Activated CD4-positive, alpha-beta T cell treated with anti-CD3 and anti-CD28 coated beads for 1 hour (primary cell): ENCODE results near the gene CMKLR1.

ENCODE experiments used
- DNase-seq: peaks from one replicate; pipeline ENCODE4 v3.0.0-alpha.2; 2020

The CMKLR1 gene

DNA sequence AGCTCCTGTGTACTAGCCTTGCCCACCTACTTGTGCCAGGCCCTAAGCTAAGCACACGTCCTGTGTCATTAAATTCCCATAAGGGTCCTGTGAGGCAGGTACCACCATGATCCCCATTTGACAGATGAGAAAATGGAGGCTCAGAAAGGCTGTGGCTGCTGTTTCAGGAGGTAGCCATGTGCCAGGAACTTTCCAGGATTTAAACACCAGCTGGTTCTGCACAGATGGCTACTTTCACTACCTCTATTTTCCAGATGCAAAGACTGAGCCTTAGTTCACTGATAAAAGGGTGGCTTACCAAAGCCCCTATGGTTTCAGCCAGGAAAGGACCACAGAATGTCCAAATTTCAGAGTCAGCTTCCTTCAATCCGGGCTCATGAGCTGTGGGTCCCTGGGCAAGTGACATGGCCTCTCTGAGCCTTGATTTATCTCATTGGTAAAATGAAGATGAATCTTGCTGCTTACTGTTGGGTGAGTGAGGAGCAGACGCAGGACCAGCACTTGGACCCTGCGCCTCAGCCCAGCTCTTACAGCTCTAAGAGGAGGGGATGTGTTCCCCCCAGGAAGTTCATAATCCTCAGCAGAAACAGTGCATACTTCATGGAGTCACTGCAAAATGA is 23.5 kb downstream of the CMKLR1 start:
- DNase-seq, result no peak

DNA sequence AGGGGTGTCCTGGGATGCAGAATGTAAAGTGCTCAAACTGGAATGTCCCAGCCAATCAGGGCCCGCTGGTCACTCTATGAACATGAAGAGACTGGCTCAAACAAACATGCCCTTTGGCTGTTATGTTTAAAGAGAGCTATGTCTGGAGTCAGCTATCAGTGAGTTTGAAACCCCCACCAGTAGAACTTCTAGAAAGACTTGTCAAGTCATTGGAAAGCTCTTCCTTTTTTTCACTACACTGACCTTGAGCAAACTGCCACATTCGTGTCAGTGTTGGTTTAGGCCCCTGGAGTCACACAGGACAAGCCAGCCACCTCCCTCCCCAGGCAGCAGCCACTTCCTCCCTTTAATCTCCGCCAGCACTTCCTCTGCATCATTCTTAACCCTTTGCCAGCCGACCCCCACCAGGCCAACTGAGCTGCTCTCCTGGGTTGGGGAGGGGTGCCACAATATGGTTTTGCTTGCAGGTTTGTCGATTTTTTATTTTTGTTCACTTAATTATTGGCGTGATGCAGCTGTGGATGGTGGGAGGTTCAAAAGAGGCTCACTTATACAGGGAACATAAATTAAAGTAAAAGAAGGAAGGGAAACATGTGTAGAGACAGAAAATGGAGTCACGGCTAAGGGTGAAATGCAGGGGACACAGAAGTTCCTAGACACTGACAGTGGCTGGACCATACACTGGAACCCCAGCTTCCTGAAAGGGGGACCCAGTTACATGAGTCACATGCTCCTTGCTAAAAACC is 25.3 kb downstream of the CMKLR1 start:
- DNase-seq, result no peak

DNA sequence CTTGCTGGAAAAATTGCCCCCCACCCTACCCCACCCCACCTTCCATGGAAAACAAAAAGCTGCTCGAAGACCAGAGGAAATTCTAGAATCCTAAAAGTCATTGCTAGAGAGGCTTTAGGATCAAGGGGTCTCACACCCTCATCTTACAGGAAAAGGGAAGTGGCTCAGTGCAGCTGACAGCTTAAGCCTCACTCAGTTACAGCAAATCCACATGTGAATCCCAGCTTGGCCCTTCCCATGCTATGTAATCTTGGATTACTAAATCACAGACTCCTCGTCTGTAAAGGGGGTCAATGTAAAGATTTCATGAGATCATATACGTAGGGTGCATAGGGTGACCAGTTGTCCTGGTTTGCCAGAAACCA is 25.9 kb downstream of the CMKLR1 start:
- DNase-seq, result no peak

DNA sequence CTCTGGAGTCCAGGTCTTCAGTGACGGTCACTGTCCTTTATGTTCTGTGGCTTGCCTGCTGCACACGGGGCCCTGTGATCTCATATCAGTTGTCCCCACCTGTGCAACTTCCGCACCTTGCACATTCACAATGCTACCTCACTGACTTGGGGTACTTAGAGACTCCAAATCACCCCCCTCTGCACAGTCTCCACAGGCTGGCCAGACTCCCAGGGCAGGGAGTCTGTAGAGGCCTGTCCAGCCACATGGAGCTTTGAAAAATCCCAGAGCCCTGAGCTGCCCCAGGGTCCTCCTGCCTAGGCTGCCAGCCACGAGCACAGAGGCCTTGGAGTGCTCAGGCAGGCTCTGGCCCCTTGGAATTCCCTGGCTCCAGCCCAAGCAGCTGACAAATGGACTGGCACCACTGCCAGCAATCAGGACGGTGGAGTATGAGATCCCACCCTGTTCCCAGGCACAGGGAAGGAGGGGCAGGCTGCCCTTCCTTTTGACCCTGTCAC is 26.4 kb downstream of the CMKLR1 start:
- DNase-seq, result no peak

DNA sequence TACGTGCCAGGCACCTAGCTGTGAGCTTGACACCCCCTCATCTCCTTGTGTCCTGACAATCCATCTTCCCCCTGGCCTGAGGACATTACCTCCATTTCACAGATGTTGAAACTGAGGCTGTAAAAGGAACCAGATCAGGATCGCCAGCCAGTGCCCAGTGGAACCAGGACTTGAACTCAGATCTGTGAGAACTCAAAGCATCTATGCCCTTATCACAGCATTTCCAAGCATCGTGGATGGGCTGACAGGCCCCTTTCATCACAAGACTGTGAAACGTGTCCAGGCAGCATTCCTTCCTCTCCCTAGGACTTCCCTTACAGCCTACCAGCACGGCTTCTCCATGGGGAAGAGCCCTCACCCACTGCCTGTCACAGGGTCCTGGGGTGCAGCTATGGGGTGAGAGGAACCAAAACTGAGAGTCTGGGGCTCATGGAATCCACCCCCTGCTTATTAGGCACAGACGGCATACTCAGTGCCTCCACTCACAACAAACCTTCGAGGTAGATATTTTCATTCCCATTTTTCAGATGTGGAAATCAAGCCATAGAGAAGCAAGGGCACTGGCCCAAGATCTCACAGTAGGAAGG is 26.9 kb downstream of the CMKLR1 start:
- DNase-seq, result no peak

DNA sequence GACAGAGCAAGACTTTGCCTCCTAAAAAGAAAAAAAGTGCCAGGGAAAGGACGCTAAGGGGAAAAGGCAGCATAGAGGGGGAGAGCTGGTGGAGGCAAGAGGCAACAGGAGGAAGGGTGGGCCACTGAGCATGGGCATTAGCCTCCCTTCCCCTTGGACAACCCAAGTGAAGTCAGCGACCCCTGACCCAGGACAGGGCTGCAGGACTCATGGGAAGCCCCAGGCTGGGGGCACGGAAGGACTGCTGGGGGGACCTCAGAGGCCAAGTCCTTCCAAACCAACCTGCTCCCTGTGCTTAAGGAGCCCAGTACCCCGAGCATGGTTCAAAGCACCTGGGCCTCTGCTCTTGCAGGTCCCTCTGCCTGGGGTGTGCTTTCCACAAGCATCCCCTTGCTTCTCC is 27.5 kb downstream of the CMKLR1 start:
- DNase-seq, result no peak

DNA sequence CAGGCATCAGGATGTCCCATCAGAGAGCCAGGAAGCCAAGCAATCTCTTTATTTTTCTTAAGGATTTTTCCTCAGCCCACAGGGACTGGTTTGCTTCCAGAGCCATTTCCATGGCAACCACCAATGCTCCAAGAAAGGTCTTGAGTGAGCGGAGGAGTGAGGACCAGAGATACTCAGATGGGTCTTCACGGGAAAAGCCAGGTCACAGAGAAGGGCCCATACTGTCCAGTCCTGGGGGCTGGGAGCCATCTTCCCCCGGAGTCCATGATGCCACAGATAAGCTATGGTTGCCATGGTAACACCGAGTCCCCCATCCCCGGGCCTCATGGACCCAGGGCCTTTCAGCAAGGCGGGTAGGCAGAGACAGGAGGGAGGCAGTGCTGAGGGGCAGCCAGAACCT is 28.6 kb downstream of the CMKLR1 start:
- DNase-seq, result no peak

DNA sequence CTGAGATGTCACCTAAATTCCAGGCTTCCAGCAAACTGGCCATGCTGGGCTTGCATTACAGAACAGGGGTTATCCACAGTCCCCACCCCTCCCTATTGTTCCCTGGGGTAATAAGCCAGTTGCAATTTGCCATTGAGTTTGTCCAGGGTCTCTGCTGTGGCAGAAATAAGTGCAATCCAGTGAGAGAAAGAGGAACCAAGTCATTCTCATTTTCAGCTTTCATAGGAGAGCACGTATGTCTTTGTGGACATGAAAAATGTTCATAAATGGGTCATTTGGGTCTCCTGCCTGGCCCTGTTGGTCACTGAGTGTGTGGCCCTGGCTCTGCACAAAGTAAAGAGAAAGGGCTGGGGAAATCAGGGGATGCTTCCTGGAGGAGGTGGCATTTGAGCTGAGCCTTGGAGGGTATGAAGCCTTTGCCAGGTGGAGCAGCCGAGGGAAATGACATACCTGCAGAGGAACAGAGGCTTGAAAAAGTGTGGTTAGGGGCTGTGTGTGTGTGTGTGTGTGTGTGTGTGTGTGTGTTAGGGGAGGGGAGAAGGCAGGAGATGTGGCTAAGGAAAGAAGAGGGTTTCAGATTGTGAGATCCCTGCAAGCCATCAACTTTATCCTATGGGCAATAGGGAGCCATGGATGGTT is 29.3 kb downstream of the CMKLR1 start:
- DNase-seq, result no peak

DNA sequence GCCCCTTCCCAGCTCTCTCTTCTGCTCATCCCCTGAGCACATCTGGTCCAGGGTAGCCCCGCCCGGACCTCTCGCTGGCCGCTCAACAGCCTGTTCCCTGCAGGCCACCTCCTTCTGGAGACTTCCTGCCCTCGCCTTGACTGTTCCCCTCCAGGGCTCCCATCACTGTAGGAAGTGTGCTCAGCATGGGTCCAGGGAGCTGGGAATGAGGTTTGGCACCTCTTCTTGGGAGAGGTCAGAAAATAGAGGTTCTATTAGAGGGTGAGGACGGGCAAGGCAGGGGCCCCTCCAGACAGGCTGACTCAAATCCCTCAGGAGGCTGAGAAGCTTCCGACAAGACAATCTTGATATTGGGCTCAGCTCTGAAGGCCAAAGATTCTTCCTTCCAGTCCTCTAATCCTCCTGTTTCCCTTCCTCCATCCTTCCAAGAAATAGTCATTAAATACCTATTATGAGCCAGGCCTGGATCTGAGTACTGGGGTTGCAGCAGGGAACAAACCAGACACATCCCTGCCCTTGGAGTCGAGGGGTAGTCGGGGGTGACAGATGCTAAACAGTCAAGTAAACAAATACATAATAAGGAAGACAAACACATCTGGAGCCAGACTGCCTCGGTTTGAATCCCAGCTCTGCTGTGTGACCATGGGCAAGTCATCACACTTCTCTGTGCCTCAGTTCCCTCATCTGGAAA is 30.6 kb downstream of the CMKLR1 start:
- DNase-seq, result no peak

DNA sequence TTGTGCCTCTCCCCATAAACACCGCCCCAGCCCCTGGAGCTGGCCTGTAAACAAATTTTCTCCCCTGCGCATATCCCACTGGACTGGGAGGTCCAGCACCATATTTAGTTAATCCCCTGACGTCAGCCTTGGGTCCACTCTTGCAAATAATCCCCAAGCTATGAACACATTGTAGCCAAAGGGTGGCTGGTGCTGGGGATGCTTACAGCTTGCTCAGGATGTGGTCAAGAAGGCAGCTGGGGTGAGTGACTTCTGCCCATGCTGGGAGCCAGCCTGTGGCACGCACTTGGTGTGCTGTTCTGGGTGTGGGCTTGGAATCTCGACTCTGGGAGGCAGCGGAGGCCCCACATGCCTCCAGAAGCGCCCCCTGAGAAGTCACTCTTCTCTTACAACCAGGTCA is 32.1 kb downstream of the CMKLR1 start:
- DNase-seq, result no peak

DNA sequence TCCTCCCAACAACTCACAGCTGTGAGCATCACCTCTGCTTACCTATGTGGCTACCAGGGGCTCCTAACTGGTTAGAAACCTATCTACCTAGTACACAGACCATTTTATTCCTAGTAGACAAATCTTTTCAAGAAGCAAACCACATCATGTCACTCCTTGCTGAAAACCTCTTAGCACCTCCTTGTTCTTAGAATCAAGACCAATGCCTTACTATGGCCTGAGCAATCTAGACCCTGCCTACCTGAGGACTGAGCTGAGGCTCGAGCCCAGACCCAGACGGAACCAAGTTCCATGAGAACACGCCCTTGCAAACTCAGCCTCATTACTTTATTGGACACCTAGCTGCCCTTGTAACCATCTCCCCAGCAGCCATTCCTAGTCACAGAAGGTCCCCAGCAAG is 32.6 kb downstream of the CMKLR1 start:
- DNase-seq, result no peak

DNA sequence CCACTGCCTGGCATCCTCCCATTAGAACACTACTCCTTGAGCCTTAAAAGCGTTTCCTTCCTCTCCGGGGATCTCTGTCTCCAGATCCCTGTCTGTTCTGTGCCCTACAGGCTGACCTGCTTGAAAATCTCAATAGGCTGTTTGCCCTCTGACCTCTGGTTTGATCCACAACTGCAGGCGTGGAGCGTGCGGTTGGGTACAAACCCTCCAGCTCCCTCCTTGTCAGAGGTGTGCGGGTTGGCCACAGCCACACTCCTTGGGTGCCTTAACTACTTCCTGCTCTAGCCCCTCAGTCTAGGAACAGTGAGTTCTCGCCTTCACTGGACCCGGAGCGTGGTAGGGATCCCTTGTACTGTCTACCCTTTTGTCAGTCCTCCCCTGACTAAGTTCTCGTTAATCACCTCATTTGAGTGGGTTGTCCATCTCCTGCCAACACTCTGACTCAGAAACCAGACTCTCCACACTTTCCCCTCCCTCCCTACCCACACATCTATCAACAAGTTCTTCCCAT is 33.1 kb downstream of the CMKLR1 start:
- no peak for DNase-seq

DNA sequence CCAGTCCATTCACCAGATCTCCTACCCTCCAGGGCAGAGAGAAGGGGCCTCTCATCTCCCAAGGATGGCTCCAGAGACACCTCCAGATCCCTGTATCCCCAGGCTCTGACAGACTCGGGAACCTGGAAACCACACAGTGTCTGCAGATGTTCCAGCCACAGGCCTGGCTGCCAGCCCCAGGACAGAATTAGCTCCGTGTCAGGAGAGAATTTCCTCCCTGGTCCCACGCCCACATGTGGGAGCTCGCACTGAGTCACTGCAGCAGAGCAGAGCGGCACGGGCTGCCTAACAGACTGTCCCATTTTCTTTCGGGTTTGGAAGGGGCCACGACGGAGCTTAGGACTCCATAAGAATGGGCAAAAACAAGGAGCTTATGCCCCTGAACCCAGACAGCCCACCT is 33.6 kb downstream of the CMKLR1 start:
- DNase-seq, result no peak

DNA sequence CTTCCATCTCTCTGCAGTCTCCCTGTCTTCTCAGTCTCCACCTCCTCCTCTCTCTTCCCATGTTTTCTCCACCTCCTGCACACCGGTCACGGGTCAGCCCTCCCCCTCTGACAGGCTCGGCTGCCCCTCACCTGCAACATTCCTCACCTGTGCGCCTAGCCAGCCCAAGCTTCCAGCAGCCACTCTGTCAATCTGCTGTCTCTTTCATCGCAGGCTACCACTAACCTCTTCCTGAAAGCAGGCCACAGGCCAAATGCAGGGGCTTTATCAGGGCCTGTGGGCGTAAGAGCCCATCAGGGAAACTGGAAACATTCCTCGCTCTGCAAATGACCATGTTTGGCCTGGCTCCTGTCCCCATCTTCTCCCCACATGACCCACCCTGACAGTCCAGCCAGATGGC is 34.5 kb downstream of the CMKLR1 start:
- DNase-seq, result no peak

DNA sequence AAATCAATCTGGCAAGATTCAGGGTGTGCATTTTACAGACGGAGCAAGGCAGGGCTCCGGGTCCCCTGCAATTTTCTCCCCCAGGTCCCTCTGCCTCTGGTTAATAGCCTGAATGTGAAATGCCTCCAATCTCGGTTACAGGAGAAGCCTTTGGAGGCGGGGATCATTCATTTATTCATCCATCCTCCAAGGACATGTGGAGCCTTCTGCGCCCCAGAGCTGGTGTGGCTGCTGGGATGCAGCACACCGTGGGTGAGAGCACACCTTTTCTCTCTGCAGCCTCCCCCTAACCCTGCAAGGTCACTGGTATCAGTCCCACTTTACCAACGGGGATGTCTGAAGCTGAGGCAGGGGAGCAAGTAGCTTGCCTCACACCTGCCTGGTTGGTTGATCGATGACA is 35.4 kb downstream of the CMKLR1 start:
- DNase-seq, result no peak

DNA sequence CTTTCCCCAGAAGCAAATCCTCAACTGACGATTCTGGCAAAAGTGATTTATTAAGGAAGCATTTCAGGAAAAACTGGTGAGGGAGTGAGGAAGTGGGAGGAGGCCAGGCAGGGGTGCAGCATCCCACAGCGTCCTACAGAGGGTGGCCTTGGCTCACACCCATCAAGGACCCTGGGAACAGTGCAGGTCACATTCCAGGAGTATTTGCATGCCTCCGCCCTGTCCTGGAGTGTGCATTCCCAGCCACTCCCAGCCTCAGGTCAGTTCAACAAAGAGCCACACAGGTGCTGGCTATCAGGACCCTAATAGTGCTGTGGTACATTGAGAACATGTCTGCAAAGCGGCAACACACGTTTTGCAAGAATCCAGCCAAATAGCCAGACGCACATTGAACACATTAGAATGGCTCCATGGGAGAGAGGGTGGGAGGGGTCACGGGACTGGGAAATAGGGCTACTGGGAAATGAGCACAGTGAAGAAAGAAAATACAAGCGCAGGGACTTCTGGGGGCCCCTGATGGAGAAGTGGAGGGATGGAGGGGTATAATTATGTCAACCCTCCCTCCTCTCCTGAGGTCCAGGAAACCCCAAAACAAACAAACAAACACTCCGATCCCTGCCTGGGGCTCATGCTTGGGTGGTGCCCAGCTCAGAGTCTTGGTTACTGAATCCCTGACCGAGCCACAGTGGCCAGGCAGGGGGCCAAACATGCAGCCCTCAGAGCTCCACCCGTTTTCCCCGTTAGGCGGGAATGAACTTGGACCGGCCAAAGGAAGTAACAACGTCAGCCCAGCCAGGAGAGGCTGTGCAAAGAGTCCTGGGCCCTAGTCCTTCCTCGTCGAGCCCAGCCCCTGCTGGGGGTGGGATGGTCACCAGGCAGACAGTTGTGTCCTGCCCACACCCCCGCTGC is 36.5 kb downstream of the CMKLR1 start:
- DNase-seq, result no peak

DNA sequence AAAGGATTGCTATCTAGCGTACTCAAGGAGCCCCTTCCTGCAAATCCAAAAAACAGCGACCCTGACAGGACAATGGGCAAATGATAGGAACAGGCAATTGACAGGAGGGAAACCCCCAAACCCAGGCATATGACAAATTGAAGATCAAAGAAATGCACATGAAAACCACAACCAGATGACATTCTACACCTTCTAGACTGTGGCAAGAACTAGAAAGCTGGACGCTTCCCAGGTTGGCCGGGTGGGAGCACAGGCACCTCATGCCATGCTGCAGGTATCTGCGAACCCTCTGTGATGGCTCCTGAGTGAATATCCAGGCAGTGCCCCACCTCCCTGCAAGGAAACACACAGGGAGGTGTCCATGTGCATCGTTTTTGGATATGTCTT is 37.1 kb downstream of the CMKLR1 start:
- DNase-seq, result no peak

DNA sequence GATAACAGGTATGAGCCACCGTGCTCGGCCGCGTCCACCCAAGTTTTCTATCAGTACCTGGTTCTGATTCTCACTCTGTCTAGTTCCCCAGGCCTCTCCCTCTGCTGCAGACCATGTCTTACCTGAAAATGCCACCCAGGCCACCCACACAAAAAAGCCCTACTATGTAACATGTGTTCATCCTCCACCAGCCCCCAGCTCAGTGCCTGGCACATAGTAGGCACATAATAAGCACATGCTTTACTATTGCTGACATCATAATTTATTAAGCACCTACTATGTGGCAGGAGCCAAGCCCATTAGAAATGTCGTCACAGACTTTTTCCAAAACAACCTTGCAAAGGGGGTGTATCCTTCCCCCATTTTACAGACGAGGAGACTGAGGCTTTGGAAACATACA is 37.8 kb downstream of the CMKLR1 start:
- no peak for DNase-seq

DNA sequence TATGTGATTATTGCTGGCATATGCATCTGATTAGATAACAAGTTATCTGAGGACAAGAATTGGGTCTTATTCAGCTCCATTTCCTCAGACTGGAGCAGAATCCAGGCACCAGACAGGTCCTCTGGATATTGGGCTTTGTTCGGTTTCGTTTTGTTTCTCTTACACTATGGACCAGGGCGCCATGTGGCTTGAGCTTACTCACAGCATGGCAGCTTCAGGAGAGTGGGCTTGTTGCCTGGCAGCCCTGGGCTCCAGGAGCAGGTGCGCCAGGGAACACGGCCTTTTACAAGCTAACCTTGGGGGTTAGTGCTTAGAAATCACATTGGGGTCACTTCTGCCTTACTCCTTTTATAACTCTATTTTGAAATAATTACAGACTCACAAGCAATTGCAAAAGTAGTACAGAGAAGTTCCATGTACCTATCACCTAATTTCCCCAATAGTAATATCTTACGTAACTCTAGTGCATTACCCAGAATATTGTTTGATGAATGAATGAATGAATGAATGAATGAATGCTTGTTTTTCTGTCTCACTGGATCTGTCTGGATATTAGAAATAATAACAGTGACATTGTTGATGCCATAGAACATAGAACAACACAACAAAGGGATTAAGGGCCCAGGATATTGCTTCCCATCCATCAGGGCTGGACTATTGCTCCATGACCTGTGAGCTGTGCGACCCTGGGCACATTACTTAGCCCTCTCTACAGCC is 39.0 kb downstream of the CMKLR1 start:
- DNase-seq, result no peak

DNA sequence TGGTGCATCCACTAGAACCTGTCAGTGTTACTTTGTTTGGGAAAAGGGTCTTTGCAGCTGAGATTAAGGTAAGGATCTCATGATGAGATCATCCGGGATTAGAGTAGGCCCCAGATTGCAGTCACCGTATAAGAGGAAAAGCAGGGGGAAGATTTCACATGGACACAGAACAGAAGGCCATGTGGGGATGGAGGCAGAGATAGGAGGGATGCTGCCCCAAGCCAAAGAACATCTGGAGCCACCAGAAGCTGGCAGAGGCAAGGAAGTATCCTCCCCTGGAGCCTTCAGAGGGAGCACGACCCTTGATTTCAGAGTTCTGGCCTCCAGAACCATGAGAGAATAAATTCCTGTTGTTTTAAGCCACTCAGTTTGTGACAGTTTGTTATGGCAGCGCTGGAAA is 39.6 kb downstream of the CMKLR1 start:
- no peak for DNase-seq

DNA sequence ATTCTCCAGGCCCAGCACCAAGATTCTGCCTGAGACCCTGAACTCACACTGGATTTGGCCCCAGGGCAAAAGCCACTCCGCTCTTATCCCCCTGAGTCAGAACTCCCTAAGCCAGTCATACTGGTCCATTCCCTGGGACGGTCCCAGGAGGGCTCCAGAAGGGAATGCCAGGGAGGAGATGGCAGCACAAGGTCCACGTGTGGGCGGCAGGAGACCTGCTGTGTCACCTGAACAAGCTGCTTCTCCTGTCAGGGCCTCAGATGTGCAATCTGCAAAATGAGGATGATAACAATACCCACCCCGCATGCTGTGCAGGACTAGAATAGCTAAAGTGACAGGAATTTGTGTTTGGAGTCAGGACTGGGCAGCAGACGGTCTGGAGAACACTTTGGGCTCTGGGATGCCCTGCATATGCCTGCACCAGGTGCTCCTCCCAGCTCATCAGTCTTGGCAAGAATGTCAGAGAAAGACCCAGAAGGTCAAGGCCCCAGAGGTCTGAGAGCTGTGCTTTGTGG is 40.3 kb downstream of the CMKLR1 start:
- no peak for DNase-seq
